HG03354 (cell line): ENCODE results near the gene IFITM2.
"Not testable (repeated sequence)": the region's sequence is repeated elsewhere in the genome, so short reads cannot be mapped to it uniquely, and the experiment has no call there.

Experiments
- ATAC-seq: cut with Tn5 transposase; IDR thresholded peaks from one replicate; pipeline ENCODE4 v1.9.1; 2021; ENCODE audit warnings: mild to moderate bottlenecking; ENCODE audit not compliant: unreplicated experiment, poor library complexity, severe bottlenecking

IFITM2 gene

GRCh38 chr11:334264-334994, 26.8 kb downstream of the IFITM2 start:
- ATAC-seq = no peak

GRCh38 chr11:335779-336658, 28.4 kb downstream of the IFITM2 start:
- no peak for ATAC-seq

GRCh38 chr11:336659-337198, 29.1 kb downstream of the IFITM2 start:
- no peak for ATAC-seq

GRCh38 chr11:337711-338110, 30.1 kb downstream of the IFITM2 start:
- ATAC-seq = no peak

- no peak for ATAC-seq
Observed at GRCh38 chr11:339963-340362, 32.3 kb downstream of the IFITM2 start.

GRCh38 chr11:340539-341512, 33.2 kb downstream of the IFITM2 start:
- ATAC-seq = no peak

- ATAC-seq = no peak
Observed at GRCh38 chr11:342328-342727, 34.7 kb downstream of the IFITM2 start.

- no peak for ATAC-seq
Observed at GRCh38 chr11:344836-345578, 37.4 kb downstream of the IFITM2 start.

GRCh38 chr11:346529-346928, 38.9 kb downstream of the IFITM2 start:
- no peak for ATAC-seq

GRCh38 chr11:349270-349954, 41.8 kb downstream of the IFITM2 start:
- not testable (repeated sequence) for ATAC-seq

GRCh38 chr11:350033-350722, 42.6 kb downstream of the IFITM2 start:
- ATAC-seq = not testable (repeated sequence)

GRCh38 chr11:350723-351255, 43.2 kb downstream of the IFITM2 start:
- ATAC-seq = no peak

GRCh38 chr11:351411-351810, 43.8 kb downstream of the IFITM2 start:
- no peak for ATAC-seq

GRCh38 chr11:352456-353031, 44.9 kb downstream of the IFITM2 start:
- ATAC-seq = no peak

GRCh38 chr11:353179-353873, 45.7 kb downstream of the IFITM2 start:
- no peak for ATAC-seq

- ATAC-seq = peak; percentile 58
Observed at GRCh38 chr11:355581-356458, 48.2 kb downstream of the IFITM2 start.
